HCT116 (cell line): ENCODE results near the gene FOXC2. TPM values are rescaled to one million over a fixed set of nuclear protein-coding genes. Genes with fewer than 3 reads are reported as not detected.

Source experiments
- ATAC-seq: fragments of 200-7000 bp; cut with Tn5 transposase; 2 replicates; pipeline ENCODE4 v1.9.1; 2020; ENCODE audit warnings: mild to moderate bottlenecking, moderate library complexity
- BruUV-seq: library from RNA; stranded (reverse); fragments of 400-500 nt; replicated peaks from 2 replicates; lab custom pipeline; 2021; lab: Mats Ljungman, UMichigan
- CTCF ChIA-PET: fragments of 300-600 bp; sonication (Branson Sonifier 250); formaldehyde crosslinking; loops from one replicate; lab custom pipeline; 2021; ENCODE audit warnings: antibody characterized with exemption; lab: Charles Lee
- POLR2A ChIA-PET: fragments of 300-600, 350-600 bp; sonication (Branson Sonifier 250); formaldehyde crosslinking; loops from one replicate; lab custom pipeline; 2021; ENCODE audit warnings: antibody characterized with exemption; lab: Charles Lee
- RAD21 ChIA-PET, 2 experiments: fragments of 300-600 bp; sonication (Branson Sonifier 250); formaldehyde crosslinking; loops; one replicate each; lab custom pipeline; 2023; ENCODE audit warnings: low total read pairs in 2 of 2; ENCODE audit not compliant: uncharacterized antibody in 2 of 2, unreplicated experiment in 2 of 2, low non-redundant PET in 1 of 2; lab: Charles Lee
- DNase-seq: peaks from one replicate; pipeline ENCODE4 v3.0.0-alpha.2; 2010; ENCODE audit warnings: low read depth, low spot score
- H2AFZ ChIP-seq: fragments of 200-600 bp; shearing (Covaris generic), sonication (generic); 2 replicates; pipeline ENCODE4 v1.6.1; 2017; ENCODE audit warnings: low read depth, mixed run types, mixed read lengths, antibody characterized with exemption, low read length; ENCODE audit not compliant: poor library complexity, severe bottlenecking
- H3K27ac ChIP-seq: 2 replicates; pipeline ENCODE4 v1.5.1; 2012; ENCODE audit warnings: low read depth, low read length
- H3K27me3 ChIP-seq: fragments of 200-600 bp; sonication (generic); 2 replicates; pipeline ENCODE4 v1.6.1; 2016; ENCODE audit warnings: mixed run types, low read length, mixed read lengths; ENCODE audit not compliant: insufficient read depth
- H3K36me3 ChIP-seq, 2 experiments: fragments of 200-500 bp in 1 of 2; fragments of 200-600 bp in 1 of 2; sonication (Bioruptor generic) in 1 of 2; sonication (generic) in 1 of 2; 2 replicates each; pipeline versions ENCODE4 v1.5.1 to v1.6.1; 2014 to 2016; ENCODE audit warnings: low read length in 2 of 2, inconsistent platforms in 1 of 2, mixed read lengths in 1 of 2, mixed run types in 1 of 2; ENCODE audit not compliant: insufficient read depth in 2 of 2, control insufficient read depth in 1 of 2
- H3K4me1 ChIP-seq, 2 experiments: fragments of 200-600 bp in 1 of 2; sonication (generic) in 1 of 2; 2 replicates each; pipeline versions ENCODE4 v1.5.1 to v1.6.1; 2012 to 2017; ENCODE audit warnings: low read length in 2 of 2, inconsistent platforms in 1 of 2, mild to moderate bottlenecking in 1 of 2, mixed read lengths in 1 of 2, mixed run types in 1 of 2, moderate library complexity in 1 of 2; ENCODE audit not compliant: insufficient read depth in 2 of 2, control insufficient read depth in 1 of 2
- H3K4me2 ChIP-seq: fragments of 200-600 bp; sonication (generic); 2 replicates; pipeline ENCODE4 v1.6.1; 2017; ENCODE audit warnings: mixed run types, low read length, mixed read lengths
- H3K4me3 ChIP-seq, 2 experiments: fragments of 200-600 bp in 1 of 2; sonication (generic) in 1 of 2; replicated peaks in 1 of 2; 2 replicates each; pipeline ENCODE4 v1.5.1; 2011 to 2016; ENCODE audit warnings: low read length in 2 of 2, control low read depth in 1 of 2, low read depth in 1 of 2, mild to moderate bottlenecking in 1 of 2, mixed read lengths in 1 of 2, mixed run types in 1 of 2
- H3K79me2 ChIP-seq: fragments of 200-600 bp; sonication (generic); 2 replicates; pipeline ENCODE4 v1.6.1; 2017; ENCODE audit warnings: mild to moderate bottlenecking, mixed run types, low read length, moderate library complexity, mixed read lengths; ENCODE audit not compliant: insufficient read depth
- H3K9ac ChIP-seq: fragments of 200-600 bp; sonication (generic); 2 replicates; pipeline ENCODE4 v1.6.1; 2016; ENCODE audit warnings: low read length, mixed read lengths
- H3K9me2 ChIP-seq: fragments of 200-600 bp; sonication (generic), shearing (Covaris generic); 2 replicates; pipeline ENCODE4 v1.6.1; 2017; ENCODE audit warnings: mixed run types, mild to moderate bottlenecking, moderate library complexity; ENCODE audit not compliant: insufficient read depth
- H3K9me3 ChIP-seq, 2 experiments: fragments of 200-500 bp in 1 of 2; fragments of 200-600 bp in 1 of 2; sonication (Bioruptor generic) in 1 of 2; sonication (generic) in 1 of 2; 2 replicates each; pipeline ENCODE4 v1.6.1; 2014 to 2017; ENCODE audit warnings: low read length in 2 of 2, mixed read lengths in 2 of 2, inconsistent platforms in 1 of 2, low read depth in 1 of 2, mild to moderate bottlenecking in 1 of 2, mixed run types in 1 of 2, moderate library complexity in 1 of 2; ENCODE audit not compliant: control insufficient read depth in 1 of 2, insufficient read depth in 1 of 2
- H4K20me1 ChIP-seq: fragments of 200-600 bp; sonication (generic), shearing (Covaris generic); 2 replicates; pipeline ENCODE4 v1.6.1; 2017; ENCODE audit warnings: mixed run types, mild to moderate bottlenecking, moderate library complexity; ENCODE audit not compliant: insufficient read depth
- ATF3 ChIP-seq: IDR thresholded peaks from 2 replicates; pipeline ENCODE4 v1.6.1; 2012
- CEBPB ChIP-seq: IDR thresholded peaks from 2 replicates; pipeline ENCODE4 v1.6.1; 2012; ENCODE audit warnings: low read depth
- ELF1 ChIP-seq: IDR thresholded peaks from 2 replicates; pipeline ENCODE4 v1.6.1; 2012; ENCODE audit warnings: low read depth, borderline replicate concordance
- EZH2 ChIP-seq: fragments of 200-600 bp; sonication (generic); IDR thresholded peaks from 2 replicates; pipeline ENCODE4 v1.6.1; 2017; ENCODE audit warnings: antibody characterized with exemption, mixed run types
- EZH2phosphoT487 ChIP-seq: fragments of 200-600 bp; IDR thresholded peaks from 2 replicates; pipeline ENCODE4 v1.6.1; 2018; ENCODE audit warnings: antibody characterized with exemption, borderline replicate concordance
- FOSL1 ChIP-seq: IDR thresholded peaks from 2 replicates; pipeline ENCODE4 v1.6.1; 2012; ENCODE audit warnings: low read depth
- JUND ChIP-seq: IDR thresholded peaks from 2 replicates; pipeline ENCODE4 v1.6.1; 2012
- MAX ChIP-seq: IDR thresholded peaks from 2 replicates; pipeline ENCODE4 v1.6.1; 2012
- POLR2AphosphoS5 ChIP-seq: IDR thresholded peaks from 2 replicates; pipeline ENCODE4 v1.6.1; 2011; ENCODE audit warnings: mild to moderate bottlenecking, low read depth, low read length, moderate library complexity
- RAD21 ChIP-seq: IDR thresholded peaks from 2 replicates; pipeline ENCODE4 v1.6.1; 2012; ENCODE audit warnings: low read depth, mild to moderate bottlenecking
- REST ChIP-seq: IDR thresholded peaks from 2 replicates; pipeline ENCODE4 v1.6.1; 2012; ENCODE audit warnings: low read depth
- SIN3A ChIP-seq: IDR thresholded peaks from 2 replicates; pipeline ENCODE4 v1.6.1; 2012; ENCODE audit warnings: low read depth
- SP1 ChIP-seq: IDR thresholded peaks from 2 replicates; pipeline ENCODE4 v1.6.1; 2012; ENCODE audit warnings: low read depth
- SRF ChIP-seq: IDR thresholded peaks from 2 replicates; pipeline ENCODE4 v1.6.1; 2012; ENCODE audit warnings: low read depth
- TCF7L2 ChIP-seq: IDR thresholded peaks from 2 replicates; pipeline ENCODE4 v1.7.0; 2011; ENCODE audit warnings: borderline replicate concordance, inconsistent platforms; ENCODE audit not compliant: insufficient read depth, insufficient read length; ENCODE audit errors: extremely low read depth
- YY1 ChIP-seq: IDR thresholded peaks from 2 replicates; pipeline ENCODE4 v1.6.1; 2011; ENCODE audit warnings: low read length, low read depth, moderate library complexity, mild to moderate bottlenecking; ENCODE audit not compliant: insufficient replicate concordance; ENCODE audit errors: extremely low read depth
- ZFX ChIP-seq: fragments of 450-650 bp; IDR thresholded peaks from 2 replicates; pipeline ENCODE4 v1.6.1; 2017
- ZNF274 ChIP-seq: fragments of 200-500 bp; sonication (Bioruptor generic); IDR thresholded peaks from 2 replicates; pipeline ENCODE4 v1.6.1; 2014; ENCODE audit warnings: mild to moderate bottlenecking, low read depth, low read length, inconsistent platforms
- intact Hi-C: fragments of 100-400 bp; cut with micrococcal nuclease; formaldehyde crosslinking; loops from 2 replicates; pipeline ENCODE4 v1.10.0; 2022
- total RNA-seq: library from RNA; stranded (reverse); gene quantifications from one replicate; pipeline ENCODE4 v1.2.1, GENCODE V29; 2021; ENCODE audit not compliant: unreplicated experiment

FOXC2 gene
- total RNA-seq, 1 experiment from 2014 or later, result 0.22 TPM

- Histone ChIP-seq H3K27ac (no peak overlapping the region), H3K4me2 (no peak overlapping the region), H2AFZ (no peak overlapping the region), H3K9ac (no peak overlapping the region), H3K9me3 (no peaks in the 10 kb centered on the region), H4K20me1 (no peaks in the 10 kb centered on the region), H3K79me2 (no peaks in the 10 kb centered on the region), H3K4me3 (no peak overlapping the region), H3K9me2 (no peaks in the 10 kb centered on the region), H3K27me3 (no peaks in the 10 kb centered on the region), H3K36me3 (peaks cover 6 to 13% of the 10 kb centered on the region in 2 experiments), H3K4me1 (peaks cover 0 to 8% of the 10 kb centered on the region in 2 experiments; a peak in 1 of 4 replicates)
- no TSS peak for BruUV-seq
- CTCF ChIA-PET, result no interaction called here
- ATAC-seq (no peak), DNase-seq (no peak)
- POLR2A ChIA-PET, result no interaction called here
- TF ChIP-seq JUND (no peak), SRF (no peak), ZFX (no peak), POLR2AphosphoS5 (no peak), ELF1 (no peak), SP1 (no peak), TCF7L2 (no peak), SIN3A (no peak), YY1 (no peak), EZH2phosphoT487 (no peak), REST (no peak), FOSL1 (no peak), EZH2 (no peak), CEBPB (no peak), MAX (no peak), RAD21 (no peak), ATF3 (no peak), ZNF274 (no peak)
- RAD21 ChIA-PET, result no interaction called here
- intact Hi-C loops, result no loop called here
Measured at GRCh38 chr16:86533767-86534351, 32.8 kb upstream of the FOXC2 start.
